Heart left ventricle (tissue), 13 donors: ENCODE results near the gene LMTK2.

Experiments used
- CTCF ChIP-seq, 12 donors: fragments of 200-600 bp; sonication (generic) in 4 of 12; IDR thresholded peaks; one replicate each; pipeline versions ENCODE4 v1.5.0 to v1.8.0; 2018 to 2022; ENCODE audit warnings: antibody characterized with exemption in 12 of 12, mild to moderate bottlenecking in 5 of 12
- POLR2A ChIP-seq, 2 donors: fragments of 450-650 bp; IDR thresholded peaks; one replicate each; pipeline ENCODE4 v1.6.1; 2017; ENCODE audit warnings: antibody characterized with exemption in 2 of 2, mild to moderate bottlenecking in 2 of 2, moderate library complexity in 2 of 2
- donor health status: ischemic (EF 13 %, LVEDD 7.1; RV severe dilation, severe dysfunction).
- donor health status: DM: no; HTN: yes; CAD: no.
- donor health status: DM: no; HTN: no; CAD: no.
- donor health status: ischemic (EF 25% LVEDD 6.9; RV normal size, moderate dysfunction).
- donor health status: ischemic (EF 25% LVEDD 5.7; RV mildly dilated, moderate dysfunction).
- donor health status: ischemic (EF 35%, LVEDD 5.7; RV mildly dilated, moderate dysfunction).
- donor health status: nonischemic (EF 11% LVEDD 7.7; RV severe dilation, severe dysfunction).
- donor health status: DM: yes; HTN: yes; CAD: no.
- donor health status: PGD.
- donor health status: ischemic (EF 29% LVEDD 5.4; RV normal size, mild dysfunction).
- donor health status: nonischemic (EF 23%, LVEDD 6.1; RV moderate dilation, normal function).

- TF ChIP-seq CTCF (IDR thresholded peaks at IDR 0.05), result no peak
- no peak for TF ChIP-seq POLR2A (IDR thresholded peaks at IDR 0.05)
These were observed 16.5 kb upstream of the LMTK2 start for GRCh38 chr7:98090116-98090515.
